Mesendoderm (in vitro differentiated cells): Measurements from ENCODE around the gene CTAGE6.
"Not testable (repeated sequence)": the region's sequence is repeated elsewhere in the genome, so short reads cannot be mapped to it uniquely, and the experiment has no call there.

ENCODE experiments used
- DNase-seq: peaks from one replicate; pipeline ENCODE4 v3.0.0; 2013
- H2AK5ac ChIP-seq: 2 replicates; pipeline ENCODE4 v1.6.1; 2013; ENCODE audit warnings: low read length, inconsistent platforms
- H2BK120ac ChIP-seq: 2 replicates; pipeline ENCODE4 v1.6.1; 2013; ENCODE audit warnings: low read depth, mild to moderate bottlenecking, low read length, moderate library complexity, mixed read lengths
- H2BK15ac ChIP-seq: replicated peaks from 2 replicates; pipeline ENCODE4 v1.6.1; 2013; ENCODE audit warnings: low read depth, mild to moderate bottlenecking, moderate library complexity
- H2BK5ac ChIP-seq: 2 replicates; pipeline ENCODE4 v1.6.1; 2013; ENCODE audit warnings: low read length, inconsistent platforms
- H3K18ac ChIP-seq: 2 replicates; pipeline ENCODE4 v1.6.1; 2013; ENCODE audit warnings: mild to moderate bottlenecking, low read length, mixed read lengths
- H3K23ac ChIP-seq: one replicate; pipeline ENCODE4 v1.6.1; 2013; ENCODE audit warnings: low read length
- H3K27ac ChIP-seq: 2 replicates; pipeline ENCODE4 v1.5.1; 2013; ENCODE audit warnings: low read depth, mild to moderate bottlenecking, inconsistent platforms, low read length, moderate library complexity
- H3K27me3 ChIP-seq: 2 replicates; pipeline ENCODE4 v1.6.1; 2013; ENCODE audit warnings: low read length, control low read depth, mild to moderate bottlenecking, inconsistent platforms; ENCODE audit not compliant: insufficient read depth, poor library complexity
- H3K36me3 ChIP-seq: 2 replicates; pipeline ENCODE4 v1.6.1; 2013; ENCODE audit warnings: low read length, inconsistent platforms; ENCODE audit not compliant: control insufficient read depth, insufficient read depth
- H3K4ac ChIP-seq: one replicate; pipeline ENCODE4 v1.6.1; 2013; ENCODE audit warnings: low read depth, mild to moderate bottlenecking, low read length, moderate library complexity
- H3K4me1 ChIP-seq: 2 replicates; pipeline ENCODE4 v1.6.1; 2013; ENCODE audit warnings: low read depth, low read length, inconsistent platforms; ENCODE audit not compliant: control insufficient read depth
- H3K4me2 ChIP-seq: 2 replicates; pipeline ENCODE4 v1.6.1; 2013; ENCODE audit warnings: low read length
- H3K4me3 ChIP-seq: 2 replicates; pipeline ENCODE4 v1.5.1; 2013; ENCODE audit warnings: mild to moderate bottlenecking, low read length
- H3K56ac ChIP-seq: one replicate; pipeline ENCODE4 v1.6.1; 2013; ENCODE audit warnings: low read length
- H3K79me1 ChIP-seq: 2 replicates; pipeline ENCODE4 v1.6.1; 2013; ENCODE audit warnings: low read length, inconsistent platforms
- H3K79me2 ChIP-seq: 2 replicates; pipeline ENCODE4 v1.6.1; 2013; ENCODE audit warnings: mild to moderate bottlenecking, low read length; ENCODE audit not compliant: control insufficient read depth, insufficient read depth
- H3K9ac ChIP-seq: 2 replicates; pipeline ENCODE4 v1.6.1; 2013; ENCODE audit warnings: low read length, inconsistent platforms
- H4K5ac ChIP-seq: one replicate; pipeline ENCODE4 v1.6.1; 2013; ENCODE audit warnings: low read length
- H4K8ac ChIP-seq: one replicate; pipeline ENCODE4 v1.6.1; 2013; ENCODE audit warnings: low read depth, mild to moderate bottlenecking, control low read depth, low read length, moderate library complexity
- WGBS: extraction: QIAGEN DNeasy Blood & Tissue Kit; methylation state at CpG from one replicate; pipeline ENCODE4 v1.1.7; 2013; ENCODE audit warnings: low lambda C conversion rate, missing lambda C conversion rate; ENCODE audit not compliant: insufficient coverage; ENCODE audit errors: extremely low coverage; 5-methylcytosine and 5-hydroxymethylcytosine counted together

CTAGE6 gene

GRCh38 chr7:143728333-143728862 lies 29.1 kb downstream of the CTAGE6 start:
- Histone ChIP-seq H3K36me3 (no peaks in the 10 kb centered on the region), H3K4me2 (no peak overlapping the region), H2BK5ac (no peak overlapping the region), H3K23ac (no peak overlapping the region), H4K5ac (no peak overlapping the region), H3K56ac (no peak overlapping the region), H2AK5ac (no peak overlapping the region), H3K27me3 (no peaks in the 10 kb centered on the region), H2BK15ac (no peak overlapping the region), H3K79me2 (no peaks in the 10 kb centered on the region), H3K9ac (no peak overlapping the region), H3K4ac (no peak overlapping the region), H2BK120ac (no peak overlapping the region), H3K4me3 (no peak overlapping the region), H3K18ac (no peak overlapping the region), H3K79me1 (no peaks in the 10 kb centered on the region), H4K8ac (no peak overlapping the region), H3K4me1 (no peaks in the 10 kb centered on the region), H3K27ac (no peak overlapping the region)
- DNase-seq = no peak
- WGBS = no CpG with 5 or more reads among the region's 3 CpGs

DNA sequence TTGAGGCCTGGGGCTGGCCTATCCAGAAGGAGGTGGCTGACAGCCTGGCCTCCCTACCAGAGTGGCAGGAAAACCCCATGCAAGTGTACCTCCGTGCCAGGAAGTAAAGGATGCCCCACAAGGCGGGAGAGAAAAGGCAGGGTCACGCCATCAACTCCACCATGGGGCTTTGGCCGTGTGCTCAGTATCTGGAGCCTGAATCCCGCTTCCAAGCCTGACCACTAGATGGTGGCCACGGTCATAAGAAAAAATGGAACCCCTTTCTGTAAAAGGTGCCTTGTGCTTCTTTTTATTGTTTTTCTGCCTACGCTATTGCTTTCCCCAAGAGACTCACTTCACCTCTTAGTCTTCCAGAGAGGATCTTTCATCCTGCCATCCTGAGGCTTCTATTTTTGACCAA lies 29.9 kb downstream of the CTAGE6 start:
- not testable (repeated sequence) for H4K5ac ChIP-seq, H2BK120ac ChIP-seq, H3K56ac ChIP-seq, H3K27me3 ChIP-seq, H3K4me1 ChIP-seq, H3K4me2 ChIP-seq, H3K18ac ChIP-seq, H3K4me3 ChIP-seq, H3K9ac ChIP-seq, H2AK5ac ChIP-seq, H3K27ac ChIP-seq, H3K79me2 ChIP-seq, H2BK5ac ChIP-seq, H3K23ac ChIP-seq, H2BK15ac ChIP-seq, H4K8ac ChIP-seq, H3K36me3 ChIP-seq, H3K79me1 ChIP-seq, H3K4ac ChIP-seq, DNase-seq
- WGBS = no CpG with 5 or more reads among the region's 7 CpGs

DNA sequence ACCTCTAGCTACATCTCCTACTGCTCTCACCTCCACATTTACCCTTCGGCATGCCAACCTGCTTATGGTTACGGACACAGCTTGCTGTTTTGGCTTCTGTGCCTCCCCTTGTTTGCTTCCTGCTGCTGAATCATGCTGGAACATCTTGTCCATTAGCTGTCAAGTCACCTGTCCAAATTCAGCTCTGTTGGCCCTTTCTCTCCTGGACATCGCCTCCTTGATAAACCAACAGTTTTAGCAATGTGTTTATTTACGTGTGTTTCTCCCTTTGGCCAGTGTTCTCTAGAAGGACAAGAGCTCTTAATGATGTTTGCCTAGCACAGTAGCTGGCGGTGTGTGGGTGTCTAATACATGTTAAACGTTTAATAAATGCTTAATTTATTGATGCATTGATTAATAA lies 31.4 kb downstream of the CTAGE6 start:
- H3K9ac ChIP-seq, H3K18ac ChIP-seq, H3K36me3 ChIP-seq, H4K8ac ChIP-seq, H2BK5ac ChIP-seq, H3K27ac ChIP-seq, DNase-seq, H3K4me2 ChIP-seq, H2BK15ac ChIP-seq, H3K4me3 ChIP-seq, H3K23ac ChIP-seq, H3K79me2 ChIP-seq, H4K5ac ChIP-seq, H2BK120ac ChIP-seq, H3K56ac ChIP-seq, H2AK5ac ChIP-seq, H3K79me1 ChIP-seq, H3K4ac ChIP-seq, H3K4me1 ChIP-seq, H3K27me3 ChIP-seq: not testable (repeated sequence)
- no CpG with 5 or more reads among the region's 6 CpGs for WGBS

GRCh38 chr7:143720335-143720734 lies 37.2 kb downstream of the CTAGE6 start:
- H3K56ac ChIP-seq, H3K23ac ChIP-seq, H3K18ac ChIP-seq, H2AK5ac ChIP-seq, H3K79me2 ChIP-seq, H3K79me1 ChIP-seq, H3K4ac ChIP-seq, H3K27ac ChIP-seq, H3K36me3 ChIP-seq, H3K4me2 ChIP-seq, H4K5ac ChIP-seq, H3K4me1 ChIP-seq, H2BK120ac ChIP-seq, H2BK15ac ChIP-seq, H2BK5ac ChIP-seq, H3K27me3 ChIP-seq, H3K9ac ChIP-seq, H3K4me3 ChIP-seq, H4K8ac ChIP-seq, DNase-seq: not testable (repeated sequence)
- WGBS = no CpG with 5 or more reads among the region's 6 CpGs

- H3K27ac ChIP-seq, H2BK5ac ChIP-seq, H3K79me1 ChIP-seq, H3K4ac ChIP-seq, DNase-seq, H3K9ac ChIP-seq, H3K79me2 ChIP-seq, H2BK15ac ChIP-seq, H3K56ac ChIP-seq, H4K8ac ChIP-seq, H3K4me2 ChIP-seq, H2AK5ac ChIP-seq, H3K36me3 ChIP-seq, H4K5ac ChIP-seq, H2BK120ac ChIP-seq, H3K18ac ChIP-seq, H3K27me3 ChIP-seq, H3K4me1 ChIP-seq, H3K4me3 ChIP-seq, H3K23ac ChIP-seq: not testable (repeated sequence)
These were observed 41.8 kb downstream of the CTAGE6 start for GRCh38 chr7:143715543-143716193.
